Fibroblast of peridontal ligament (primary cell): ENCODE data around the gene B3GNT3.
"Not testable (repeated sequence)": the region's sequence is repeated elsewhere in the genome, so short reads cannot be mapped to it uniquely, and the experiment has no call there.

ENCODE experiments used
- DNase-seq: peaks from one replicate; pipeline ENCODE4 v3.0.0-alpha.2; 2010; ENCODE audit errors: extremely low read depth

B3GNT3 gene

GRCh38 chr19:17766543-17767131 is 28.3 kb upstream of the B3GNT3 start:
- peak; percentile 54 for DNase-seq

- no peak for DNase-seq
Measured at GRCh38 chr19:17767559-17767958, 27.4 kb upstream of the B3GNT3 start.

GRCh38 chr19:17770613-17771012 is 24.3 kb upstream of the B3GNT3 start:
- no peak for DNase-seq

GRCh38 chr19:17772172-17772571 is 22.8 kb upstream of the B3GNT3 start:
- peak; percentile 16 for DNase-seq

DNA sequence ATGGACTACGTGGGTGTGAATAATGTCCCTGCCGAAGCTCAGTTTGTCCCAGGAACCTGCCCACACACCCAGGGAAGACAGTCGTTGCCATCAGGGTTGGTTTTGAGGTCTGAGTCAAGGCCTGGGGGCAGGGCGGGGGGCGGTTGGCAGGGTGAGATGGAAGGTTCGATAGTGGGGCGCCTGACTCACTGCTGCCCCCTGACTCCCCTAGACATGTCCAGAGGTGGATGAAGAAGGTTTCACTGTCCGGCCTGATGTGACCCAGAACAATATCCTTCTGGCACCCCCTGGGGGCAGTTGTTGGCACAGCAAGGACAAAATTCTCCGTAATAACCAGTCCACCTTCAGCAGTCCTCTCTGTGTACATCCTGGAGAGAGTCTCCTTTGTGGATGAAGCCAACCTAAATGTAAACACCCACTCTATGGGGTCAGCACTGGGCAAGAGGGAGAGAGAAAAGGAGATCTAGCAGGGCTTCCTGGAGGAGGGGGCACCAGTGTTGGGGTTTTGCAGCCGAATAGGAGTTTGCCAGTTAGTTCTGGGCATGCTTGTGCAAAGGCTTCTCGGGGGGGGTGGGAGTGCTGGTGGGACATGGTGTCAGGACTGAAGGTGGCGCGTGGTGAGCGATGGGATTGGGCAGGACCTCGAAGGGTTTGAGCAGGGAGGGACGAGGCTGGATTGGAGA is 19.6 kb upstream of the B3GNT3 start:
- DNase-seq = peak; percentile 28

GRCh38 chr19:17775991-17776803 is 18.7 kb upstream of the B3GNT3 start:
- peak; percentile 58 for DNase-seq

- not testable (repeated sequence) for DNase-seq
Measured at GRCh38 chr19:17777840-17778239, 17.1 kb upstream of the B3GNT3 start.

- no peak for DNase-seq
Measured at GRCh38 chr19:17778251-17778967, 16.5 kb upstream of the B3GNT3 start.

DNA sequence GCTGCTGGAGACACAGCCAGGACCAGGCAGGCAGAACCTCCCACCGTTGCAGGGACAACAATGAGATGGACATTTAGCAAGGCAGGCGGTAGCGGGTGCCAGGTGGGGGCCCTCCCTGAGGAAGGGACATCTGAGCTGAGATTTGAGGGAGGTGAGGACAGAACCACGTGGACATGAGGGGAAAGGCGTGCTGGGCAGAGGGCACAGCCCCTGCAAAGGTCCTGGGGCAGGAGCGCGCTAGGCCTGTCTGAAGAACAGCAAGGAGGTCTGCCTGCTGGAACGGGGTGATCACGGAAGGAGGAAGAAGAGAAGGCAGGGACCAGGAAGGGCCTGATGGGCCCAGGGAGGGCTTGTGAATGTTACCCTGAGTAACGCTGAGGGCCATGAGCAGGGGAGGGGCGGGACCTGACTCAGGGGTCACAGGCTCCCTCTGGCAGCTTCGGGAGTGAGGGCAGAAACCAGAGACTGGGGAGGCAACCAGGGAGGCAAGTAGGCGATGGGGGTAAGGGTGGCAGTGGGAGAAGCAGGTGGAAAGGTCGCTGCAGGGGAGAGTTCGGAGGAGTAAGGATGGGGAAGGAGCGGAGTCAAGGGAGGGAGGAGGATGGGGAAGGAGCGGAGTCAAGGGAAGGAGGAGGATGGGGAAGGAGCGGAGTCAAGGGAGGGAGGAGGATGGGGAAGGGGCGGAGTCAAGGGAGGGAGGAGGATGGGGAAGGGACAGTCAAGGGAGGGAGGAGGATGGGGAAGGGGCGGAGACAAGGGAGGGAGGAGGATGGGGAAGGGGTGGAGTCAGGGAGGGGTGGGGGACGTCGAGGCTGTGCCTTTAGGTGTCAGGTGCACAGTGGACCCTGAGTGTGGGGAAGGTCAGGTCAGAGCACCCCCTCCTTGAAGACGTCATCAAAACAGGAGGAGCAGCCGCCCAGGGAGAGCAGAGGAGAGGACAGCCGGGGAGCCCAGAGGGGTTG is 15.7 kb upstream of the B3GNT3 start:
- peak; percentile 16 for DNase-seq

DNA sequence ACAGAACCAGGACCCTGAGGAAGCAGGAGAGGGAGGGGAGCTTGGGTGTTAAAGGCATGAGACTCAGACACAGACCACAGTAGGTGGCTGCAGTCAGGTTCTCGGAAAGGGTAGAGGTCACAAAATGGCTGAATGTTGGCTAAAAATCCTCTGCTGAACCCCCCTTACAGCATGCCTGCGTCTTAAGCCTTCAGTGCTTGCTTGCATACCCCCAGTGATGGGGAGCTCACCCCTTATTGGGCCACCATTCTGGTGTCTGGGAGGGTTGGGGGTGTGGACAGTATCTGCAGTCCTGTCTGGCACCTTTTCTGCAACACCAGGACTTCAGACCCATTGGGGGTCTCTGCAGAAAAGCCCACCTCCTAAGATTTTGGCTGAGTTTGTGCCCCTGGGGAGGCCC is 14.2 kb upstream of the B3GNT3 start:
- no peak for DNase-seq

DNA sequence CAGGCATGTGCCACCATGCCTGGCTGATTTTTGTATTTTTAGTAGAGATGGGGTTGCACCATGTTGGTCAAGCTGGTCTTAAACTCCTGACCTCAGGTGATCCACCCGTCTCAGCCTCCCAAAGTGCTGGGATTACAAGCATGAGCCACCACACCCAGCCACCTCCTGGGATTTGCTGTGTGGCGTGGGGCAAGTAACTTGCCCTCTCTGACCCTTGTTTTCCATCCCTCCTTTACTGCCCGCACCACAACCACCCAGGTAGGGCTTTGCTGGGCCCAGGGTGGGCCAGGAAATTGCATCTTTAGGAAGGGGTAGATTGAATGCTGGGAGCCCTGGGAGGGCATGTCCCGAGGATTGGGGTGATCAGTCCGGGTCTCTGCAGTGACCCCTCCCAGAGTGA is 11.2 kb upstream of the B3GNT3 start:
- DNase-seq = not testable (repeated sequence)

GRCh38 chr19:17784201-17785008 is 10.5 kb upstream of the B3GNT3 start:
- peak; percentile 71 for DNase-seq

DNA sequence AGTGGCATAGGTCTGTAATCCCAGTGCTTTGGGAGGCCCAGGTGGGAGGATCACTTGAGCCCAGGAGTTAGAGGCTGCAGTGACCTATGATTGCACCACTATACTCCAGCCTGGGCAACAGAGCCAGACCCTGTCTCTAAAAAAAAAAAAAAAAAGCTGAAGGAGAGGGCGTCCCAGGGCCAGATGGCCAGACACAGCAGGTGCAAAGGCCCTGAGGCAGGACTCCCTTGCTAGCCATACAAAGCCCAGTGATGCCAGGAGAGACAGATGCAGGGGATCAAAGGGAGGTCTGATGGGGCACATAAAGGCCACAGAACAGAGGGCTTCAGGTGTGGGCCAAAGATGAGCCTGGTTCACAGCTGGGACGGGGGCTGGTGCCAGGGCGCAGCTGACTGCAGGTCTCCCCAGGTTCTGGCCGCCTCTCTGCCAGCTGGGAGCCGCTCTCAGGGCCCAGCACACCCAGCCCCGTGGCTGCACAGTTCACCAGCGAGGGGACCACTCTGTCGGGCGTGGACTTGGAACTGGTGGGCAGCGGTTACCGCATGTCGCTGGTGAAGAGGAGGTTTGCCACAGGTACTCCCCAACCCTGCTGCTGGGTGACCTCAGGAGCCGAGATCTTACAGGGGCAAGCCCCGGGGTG is 7.5 kb upstream of the B3GNT3 start:
- no peak for DNase-seq

- no peak for DNase-seq
Measured at GRCh38 chr19:17788632-17789031, 6.3 kb upstream of the B3GNT3 start.

GRCh38 chr19:17790059-17790780 is 4.7 kb upstream of the B3GNT3 start:
- no peak for DNase-seq

DNA sequence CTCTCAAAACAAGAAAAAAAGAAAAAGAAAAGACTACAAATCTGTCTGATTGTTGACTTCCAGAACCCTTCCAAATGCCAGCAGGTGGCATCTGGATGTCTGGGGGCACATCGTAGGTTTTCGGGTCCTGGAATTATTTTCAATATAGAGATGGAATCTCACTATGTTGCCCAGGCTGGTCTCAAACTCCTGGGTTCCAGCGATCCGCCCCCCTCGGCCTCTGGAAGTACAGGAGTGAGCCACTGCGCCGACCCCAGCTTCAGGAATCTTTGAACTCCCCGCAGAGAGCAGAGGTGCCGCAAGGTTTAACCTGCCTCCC is 567 bp upstream of the B3GNT3 start:
- DNase-seq = no peak

DNA sequence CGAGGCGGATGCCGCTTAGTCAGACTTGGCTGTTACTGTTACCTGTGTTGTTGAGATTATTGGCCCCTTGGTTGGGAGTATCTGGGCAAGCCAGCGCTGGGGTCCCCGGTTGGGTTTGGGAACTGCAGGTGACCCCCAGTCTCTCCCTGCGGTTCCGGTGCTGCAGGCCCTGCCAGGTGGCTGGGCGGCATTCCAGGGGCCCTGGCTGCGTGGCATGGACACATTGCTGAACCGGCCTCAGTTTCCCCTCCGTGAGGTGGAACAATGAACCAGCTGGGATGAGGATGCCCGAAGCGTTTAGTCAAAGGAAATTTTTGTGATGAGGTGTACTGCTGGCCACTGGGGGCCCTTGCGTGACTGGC is 538 bp downstream of the B3GNT3 start:
- DNase-seq = no peak

- no peak for DNase-seq
Measured at GRCh38 chr19:17796013-17796837, 1.3 kb downstream of the B3GNT3 start.
